Body of pancreas (tissue), 4 donors: ENCODE results near the gene TTC28.

Source experiments
- CTCF ChIP-seq, 7 experiments: fragments of 450-650 bp in 4 of 7; fragments of 200-600 bp in 3 of 7; sonication (generic) in 3 of 7; IDR thresholded peaks; one replicate each; pipeline ENCODE4 v1.5.1; 2016 to 2019; ENCODE audit warnings: antibody characterized with exemption in 7 of 7
- POLR2A ChIP-seq, 3 donors: fragments of 450-650 bp; IDR thresholded peaks; one replicate each; pipeline ENCODE4 v1.6.1; 2016; ENCODE audit warnings: antibody characterized with exemption in 3 of 3, mild to moderate bottlenecking in 2 of 3

DNA sequence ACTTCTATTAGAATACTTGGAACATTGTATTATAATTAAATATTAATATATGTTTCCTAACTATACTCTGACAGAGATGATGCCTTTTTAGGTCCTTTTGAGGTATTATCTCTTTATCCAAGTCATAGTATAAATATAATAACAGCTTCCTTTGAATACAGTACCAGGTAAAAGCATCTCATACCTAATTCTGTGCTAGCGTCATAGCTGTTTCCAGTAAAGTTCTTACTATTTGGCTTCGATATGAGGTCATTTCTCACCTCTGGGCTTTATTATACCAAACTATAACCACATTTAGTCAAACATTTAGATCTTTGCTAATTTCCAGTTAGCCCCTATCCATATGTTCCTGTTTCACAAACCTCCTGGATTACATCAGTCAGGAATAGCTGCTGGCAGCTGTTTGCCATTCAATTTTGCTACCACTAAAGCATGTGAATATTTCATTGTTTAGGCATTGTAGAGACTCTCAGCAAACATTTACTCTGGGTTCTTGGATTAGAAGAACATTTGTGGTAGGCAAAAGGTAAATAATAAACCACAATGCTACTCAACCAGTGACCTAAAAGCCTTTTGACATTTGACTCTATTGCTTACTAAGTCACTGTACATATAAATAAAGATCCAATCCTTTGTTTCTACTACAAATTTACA, 255.1 kb downstream of the TTC28 start:
- TF ChIP-seq CTCF (IDR thresholded peaks at IDR 0.05) (no peak), POLR2A (IDR thresholded peaks at IDR 0.05) (no peak)
